ENCODE results near the gene NKX1-2.

The NKX1-2 gene

DNA sequence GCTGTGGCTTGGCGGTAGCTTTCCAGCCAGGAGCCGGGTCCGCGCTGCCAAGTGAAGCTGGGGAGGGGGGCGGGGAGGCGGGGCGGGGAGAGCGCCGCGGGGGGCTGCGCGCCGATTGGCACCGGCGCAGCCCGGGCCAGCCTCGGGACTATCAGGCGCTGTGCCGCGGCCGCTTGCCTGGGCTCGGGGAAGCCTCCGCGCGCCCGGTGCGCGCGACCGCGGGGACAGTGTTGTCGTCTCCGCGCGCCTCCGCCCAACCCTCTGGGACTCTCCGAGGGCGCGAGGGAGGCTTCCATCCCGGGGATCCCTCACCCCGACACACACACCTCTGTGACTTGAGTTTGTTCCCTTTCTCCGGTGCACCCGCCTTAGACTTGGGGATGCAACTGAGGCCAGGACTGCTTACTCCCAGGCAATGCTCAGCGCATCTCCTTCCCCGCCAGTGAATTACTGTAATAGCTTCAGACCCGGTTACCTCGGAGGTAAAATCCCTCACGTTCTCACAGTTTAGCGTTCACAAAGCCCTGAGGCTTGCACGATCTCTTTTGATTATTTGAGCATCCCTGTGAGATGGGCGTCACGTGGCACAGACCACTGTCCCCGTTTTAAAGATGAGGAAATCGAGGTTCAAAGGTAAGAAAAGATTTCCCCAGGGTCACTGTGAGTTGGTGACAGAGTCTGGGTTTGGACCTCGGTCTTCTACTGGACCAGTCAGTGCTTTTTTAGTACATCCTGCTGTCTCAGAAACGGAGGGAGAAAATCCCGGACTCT lies at the start of gene NKX1-2:
NKX1-2 (minus strand) TSS at position 24 of the 771 bp plus-strand sequence. CDS start 92 bp downstream, outside the sequence.
- no peak within 1 kb of the TSS for H3K4me3 ChIP-seq (ENCODE audit: low read length)
- TF ChIP-seq, protein P1, sequence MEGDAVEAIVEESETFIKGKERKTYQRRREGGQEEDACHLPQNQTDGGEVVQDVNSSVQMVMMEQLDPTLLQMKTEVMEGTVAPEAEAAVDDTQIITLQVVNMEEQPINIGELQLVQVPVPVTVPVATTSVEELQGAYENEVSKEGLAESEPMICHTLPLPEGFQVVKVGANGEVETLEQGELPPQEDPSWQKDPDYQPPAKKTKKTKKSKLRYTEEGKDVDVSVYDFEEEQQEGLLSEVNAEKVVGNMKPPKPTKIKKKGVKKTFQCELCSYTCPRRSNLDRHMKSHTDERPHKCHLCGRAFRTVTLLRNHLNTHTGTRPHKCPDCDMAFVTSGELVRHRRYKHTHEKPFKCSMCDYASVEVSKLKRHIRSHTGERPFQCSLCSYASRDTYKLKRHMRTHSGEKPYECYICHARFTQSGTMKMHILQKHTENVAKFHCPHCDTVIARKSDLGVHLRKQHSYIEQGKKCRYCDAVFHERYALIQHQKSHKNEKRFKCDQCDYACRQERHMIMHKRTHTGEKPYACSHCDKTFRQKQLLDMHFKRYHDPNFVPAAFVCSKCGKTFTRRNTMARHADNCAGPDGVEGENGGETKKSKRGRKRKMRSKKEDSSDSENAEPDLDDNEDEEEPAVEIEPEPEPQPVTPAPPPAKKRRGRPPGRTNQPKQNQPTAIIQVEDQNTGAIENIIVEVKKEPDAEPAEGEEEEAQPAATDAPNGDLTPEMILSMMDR (conservative IDR thresholded peaks at IDR 0.05; ENCODE audit: low read length) = no peak
- no peak for DNase-seq (ENCODE audit: low read depth)

DNA sequence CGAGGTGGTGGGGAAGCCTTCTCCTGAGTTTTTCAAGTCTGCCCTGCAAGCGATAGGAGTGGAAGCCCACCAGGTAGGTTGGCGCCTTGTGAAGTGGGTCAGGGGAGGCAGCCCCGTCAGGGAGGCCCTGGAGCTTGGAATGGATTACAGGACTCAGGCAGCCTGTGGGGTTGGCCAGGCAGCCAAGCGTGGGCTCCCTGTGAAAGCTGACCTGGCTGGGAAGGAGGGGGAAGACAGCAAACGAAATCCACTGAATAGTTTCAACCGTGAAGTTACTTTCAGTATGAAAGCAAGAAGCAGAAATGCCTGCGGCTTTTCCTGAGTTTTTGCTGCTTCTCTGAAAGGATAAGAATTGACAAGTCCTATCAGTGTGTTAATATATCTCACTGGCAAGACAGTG lies 48.2 kb upstream of the NKX1-2 start:
- TF ChIP-seq, protein P1 (conservative IDR thresholded peaks at IDR 0.05; ENCODE audit: low read length) = no peak
- no peak for DNase-seq (ENCODE audit: low read depth)
- H3K4me3 ChIP-seq (ENCODE audit: low read length) = no peak overlapping the region

DNA sequence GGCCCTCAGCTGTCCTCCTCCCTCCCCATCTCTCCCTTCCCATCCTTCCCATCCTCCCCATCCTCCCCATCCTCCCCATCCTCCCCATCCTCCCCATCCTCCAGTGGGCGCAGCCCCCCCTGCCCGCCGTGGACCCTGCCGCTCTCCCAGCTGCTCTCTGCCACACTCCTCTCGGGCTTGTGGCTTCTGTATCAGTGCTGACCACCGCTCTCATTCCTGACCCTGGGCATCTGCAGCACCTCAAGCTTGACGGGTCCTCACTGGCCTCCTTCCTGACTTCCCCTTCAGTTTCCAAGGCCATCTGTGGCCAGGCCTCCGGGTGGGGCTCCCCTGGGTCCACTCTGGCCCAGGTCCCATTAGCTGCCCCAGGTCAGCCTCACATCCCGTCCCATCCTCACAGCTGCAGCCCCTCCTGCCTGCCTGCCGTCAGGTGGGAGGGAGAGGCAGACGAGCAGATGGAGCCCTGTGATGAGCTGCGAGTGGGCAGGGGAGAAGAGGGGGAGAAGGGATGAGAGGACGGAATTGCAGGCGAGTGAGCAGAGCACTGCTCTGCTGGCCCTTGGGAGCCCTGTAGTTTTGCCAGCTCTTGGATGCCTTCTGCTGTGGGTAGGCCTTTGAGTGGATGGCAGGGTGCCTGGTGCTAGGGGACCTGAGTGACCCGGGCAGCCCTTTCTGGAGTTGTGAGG lies 47.5 kb upstream of the NKX1-2 start:
- TF ChIP-seq, protein P1 (conservative IDR thresholded peaks at IDR 0.05; ENCODE audit: low read length) = no peak
- H3K4me3 ChIP-seq (ENCODE audit: low read length) = no peak overlapping the region
- no peak for DNase-seq (ENCODE audit: low read depth)

DNA sequence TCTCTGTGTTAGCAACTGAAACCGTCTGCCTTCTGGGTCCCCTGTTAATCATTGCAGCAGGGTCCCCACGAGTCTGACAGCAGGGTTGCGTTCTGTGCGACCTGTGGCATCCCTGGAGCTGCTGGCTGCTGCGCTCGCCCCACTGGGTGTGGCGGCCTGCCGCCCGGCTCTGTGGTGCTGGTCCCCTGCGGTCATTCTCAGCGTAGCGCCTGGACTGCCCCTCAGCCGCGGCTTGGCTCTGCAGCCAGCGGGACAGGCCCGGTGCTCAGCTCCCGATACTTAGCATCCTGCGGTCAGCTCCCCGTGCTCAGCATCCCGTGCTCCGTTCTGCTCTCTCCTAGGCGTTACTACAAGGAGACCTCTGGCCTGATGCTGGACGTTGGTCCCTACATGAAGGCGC lies 46.8 kb upstream of the NKX1-2 start:
- no peak overlapping the region for H3K4me3 ChIP-seq (ENCODE audit: low read length)
- TF ChIP-seq, protein P1 (conservative IDR thresholded peaks at IDR 0.05; ENCODE audit: low read length) = no peak
- no peak for DNase-seq (ENCODE audit: low read depth)

DNA sequence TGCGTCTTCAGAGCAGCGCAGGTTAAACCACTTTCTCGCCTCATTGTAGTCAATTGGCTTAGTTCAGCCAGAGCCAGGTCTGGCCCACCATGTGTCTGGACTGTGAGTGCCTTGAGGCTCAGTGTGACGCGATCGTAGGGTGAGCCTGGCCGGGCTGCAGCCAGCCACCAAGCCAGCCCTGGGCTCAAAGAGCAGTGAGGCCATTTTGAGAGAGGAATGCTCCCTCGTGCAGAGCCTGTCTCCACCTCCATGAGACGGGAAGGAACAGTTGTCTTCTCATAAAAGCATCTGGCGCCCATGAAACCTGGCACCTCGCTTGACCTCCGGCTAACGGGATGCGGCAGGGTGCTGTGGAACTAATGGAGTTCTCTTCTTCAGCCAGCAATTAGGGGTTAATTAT lies 46.3 kb upstream of the NKX1-2 start:
- TF ChIP-seq, protein P1 (conservative IDR thresholded peaks at IDR 0.05; ENCODE audit: low read length) = no peak
- H3K4me3 ChIP-seq (ENCODE audit: low read length) = no peak overlapping the region
- DNase-seq (ENCODE audit: low read depth) = no peak

DNA sequence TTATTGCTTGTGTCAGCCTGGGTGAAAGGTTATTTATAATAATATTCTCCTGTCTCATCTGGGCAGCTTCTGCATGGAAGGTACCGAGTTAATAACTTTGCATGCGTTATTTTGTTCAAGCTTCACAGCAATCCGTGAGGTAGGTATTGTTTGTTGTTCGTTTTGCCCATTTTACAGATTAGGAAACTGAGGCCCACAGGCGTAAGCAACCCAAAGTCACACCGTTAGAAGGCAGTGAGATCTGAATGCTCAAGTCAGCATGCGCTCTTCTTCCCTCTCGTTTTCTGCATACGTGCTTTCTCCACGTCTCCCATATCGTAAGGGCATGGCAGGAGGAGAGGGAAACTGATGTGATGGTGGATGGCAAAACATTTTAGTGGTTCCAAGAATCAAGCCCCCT lies 45.9 kb upstream of the NKX1-2 start:
- DNase-seq (ENCODE audit: low read depth) = no peak
- no peak overlapping the region for H3K4me3 ChIP-seq (ENCODE audit: low read length)
- TF ChIP-seq, protein P1 (conservative IDR thresholded peaks at IDR 0.05; ENCODE audit: low read length) = no peak

DNA sequence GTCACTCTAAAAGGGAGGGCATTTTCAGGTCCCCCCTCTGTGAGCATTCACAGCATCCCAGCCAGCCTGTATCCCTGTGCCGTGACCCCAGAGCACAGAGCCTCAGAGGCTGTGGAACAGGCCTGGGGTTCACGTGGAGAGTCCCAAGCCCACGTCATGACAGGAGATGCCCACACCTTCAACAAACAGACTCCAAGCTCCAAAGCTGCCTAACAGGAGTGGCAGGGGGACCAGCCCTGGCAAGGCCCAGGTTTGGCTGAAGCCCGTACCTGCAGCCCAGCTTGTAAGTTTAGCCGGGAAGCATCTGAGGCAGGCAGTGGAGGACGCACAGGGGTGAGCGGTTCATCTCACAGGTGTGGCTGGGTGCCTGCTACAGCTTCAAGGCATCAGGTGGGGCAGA lies 45.3 kb upstream of the NKX1-2 start:
- TF ChIP-seq, protein P1 (conservative IDR thresholded peaks at IDR 0.05; ENCODE audit: low read length) = no peak
- DNase-seq (ENCODE audit: low read depth) = no peak
- H3K4me3 ChIP-seq (ENCODE audit: low read length) = no peak overlapping the region

Measured in AG10803 (cell line).